Fibroblast of lung (primary cell): ENCODE results near the gene MYO3B. TPM values are rescaled to one million over a fixed set of nuclear protein-coding genes. Genes with fewer than 3 reads are reported as not detected.
"Not testable (repeated sequence)": the region's sequence is repeated elsewhere in the genome, so short reads cannot be mapped to it uniquely, and the experiment has no call there.

Experiments used
- DNase-seq, 2 donors: peaks; one replicate each; pipeline versions ENCODE4 v3.0.0 to v3.0.0-alpha.2; 2010; ENCODE audit warnings: low read depth in 2 of 2
- H2AFZ ChIP-seq: 2 replicates; pipeline ENCODE4 v1.5.1; 2012; ENCODE audit warnings: low read length, control low read depth, inconsistent platforms
- H3K27ac ChIP-seq: 2 replicates; pipeline ENCODE4 v1.5.1; 2011; ENCODE audit warnings: low read length, control low read depth; ENCODE audit not compliant: insufficient read depth
- H3K27me3 ChIP-seq: 2 replicates; pipeline ENCODE4 v1.5.1; 2011; ENCODE audit warnings: mild to moderate bottlenecking, low read length; ENCODE audit not compliant: control insufficient read depth, insufficient read depth
- H3K36me3 ChIP-seq: 2 replicates; pipeline ENCODE4 v1.5.1; 2011; ENCODE audit warnings: low read length; ENCODE audit not compliant: control insufficient read depth, insufficient read depth
- H3K4me1 ChIP-seq: 2 replicates; pipeline ENCODE4 v1.5.1; 2011; ENCODE audit warnings: low read length; ENCODE audit not compliant: control insufficient read depth, insufficient read depth; ENCODE audit errors: extremely low read depth
- H3K4me2 ChIP-seq: 2 replicates; pipeline ENCODE4 v1.5.1; 2011; ENCODE audit warnings: low read length, control low read depth; ENCODE audit not compliant: insufficient read depth; ENCODE audit errors: extremely low read depth
- H3K4me3 ChIP-seq, 4 experiments: fragments of 200-600 bp in 1 of 4; sonication (generic) in 1 of 4; replicated peaks in 1 of 4; 2 replicates each; pipeline ENCODE4 v1.5.1; 2011 to 2016; ENCODE audit warnings: low read length in 4 of 4, low read depth in 3 of 4, mild to moderate bottlenecking in 3 of 4, control low read depth in 2 of 4, inconsistent platforms in 1 of 4, mixed read lengths in 1 of 4; ENCODE audit not compliant: insufficient read depth in 1 of 4; ENCODE audit errors: control extremely low read depth in 1 of 4
- H3K79me2 ChIP-seq: 2 replicates; pipeline ENCODE4 v1.5.1; 2012; ENCODE audit warnings: mild to moderate bottlenecking, low read length, inconsistent platforms; ENCODE audit not compliant: control insufficient read depth, insufficient read depth
- H3K9ac ChIP-seq: 2 replicates; pipeline ENCODE4 v1.5.1; 2011; ENCODE audit warnings: mild to moderate bottlenecking, low read length, control low read depth; ENCODE audit not compliant: insufficient read depth
- H3K9me3 ChIP-seq: 2 replicates; pipeline ENCODE4 v1.5.1; 2012; ENCODE audit warnings: low read depth, low read length; ENCODE audit not compliant: control insufficient read depth, insufficient read depth
- H4K20me1 ChIP-seq: 2 replicates; pipeline ENCODE4 v1.5.1; 2011; ENCODE audit warnings: low read length; ENCODE audit not compliant: control insufficient read depth, insufficient read depth; ENCODE audit errors: extremely low read depth
- CTCF ChIP-seq, 2 donors: IDR thresholded peaks in 1 of 2; conservative IDR thresholded peaks in 1 of 2; 1 replicate in 1 of 2; 2 replicates in 1 of 2; pipeline ENCODE4 v1.5.1; 2011 to 2012; ENCODE audit warnings: low read length in 2 of 2, control low read depth in 1 of 2, inconsistent platforms in 1 of 2, low read depth in 1 of 2, mild to moderate bottlenecking in 1 of 2
- EZH2 ChIP-seq: IDR thresholded peaks from 2 replicates; pipeline ENCODE4 v1.5.1; 2012; ENCODE audit warnings: low read length, control low read depth, mild to moderate bottlenecking; ENCODE audit errors: missing control alignments
- polyA plus RNA-seq, 2 donors: library from polyadenylated mRNA; depleted of rRNA in 1 of 2; stranded (reverse) in 1 of 2; unstranded in 1 of 2; fragments of >200 nt; gene quantifications; 2 replicates each; pipeline ENCODE4 v1.2.1, GENCODE V29; 2011 to 2012; ENCODE audit warnings: missing spikeins in 1 of 2
- total RNA-seq: library from RNA; depleted of rRNA; stranded (reverse); fragments of >200 nt; gene quantifications from 2 replicates; pipeline ENCODE4 v1.2.1, GENCODE V29; 2014

Gene MYO3B
- total and polyA plus RNA-seq, 2 donors (not counting 1 experiment from before 2014, with no cell fraction given): 0.06 to 0.50 TPM

GRCh38 chr2:170207901-170208300 is 30.0 kb downstream of the MYO3B start:
- Histone ChIP-seq H3K27ac (no peak overlapping the region), H3K4me2 (no peak overlapping the region), H3K36me3 (no peaks in the 10 kb centered on the region), H2AFZ (no peak overlapping the region), H3K4me3 (no peak overlapping the region), H3K27me3 (no peaks in the 10 kb centered on the region), H3K9me3 (no peaks in the 10 kb centered on the region), H4K20me1 (no peaks in the 10 kb centered on the region), H3K79me2 (no peaks in the 10 kb centered on the region), H3K9ac (no peak overlapping the region), H3K4me1 (no peaks in the 10 kb centered on the region)
- DNase-seq: no peak
- TF ChIP-seq EZH2 (no peak), CTCF (conservative IDR thresholded peaks at IDR 0.05 in 1 of 2, IDR thresholded peaks at IDR 0.05 in 1 of 2; ENCODE audit: low read depth in 1 of 2, low read length in 2 of 2) (no peak)

DNA sequence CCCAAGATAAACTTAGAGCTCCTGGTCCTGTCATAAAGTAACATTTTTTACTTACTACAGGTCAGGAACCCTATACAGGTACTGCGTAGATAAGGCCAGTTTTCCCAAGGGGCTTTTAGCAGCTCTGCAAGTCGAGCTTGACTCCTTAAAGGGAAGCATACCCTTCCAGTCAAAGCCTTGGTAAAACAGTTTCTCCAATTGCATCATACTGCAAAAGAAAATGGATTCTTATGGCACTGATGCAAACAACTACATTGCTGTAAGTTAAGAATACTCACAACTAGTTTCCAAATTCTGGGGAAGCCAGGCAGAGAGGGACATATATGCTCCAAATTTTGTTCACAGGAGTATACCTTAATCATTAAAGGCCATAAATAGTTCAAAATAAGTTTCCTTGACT is 31.0 kb downstream of the MYO3B start:
- Histone ChIP-seq H4K20me1 (no peaks in the 10 kb centered on the region), H3K4me2 (no peak overlapping the region), H3K9ac (no peak overlapping the region), H3K9me3 (no peaks in the 10 kb centered on the region), H3K79me2 (no peaks in the 10 kb centered on the region), H2AFZ (no peak overlapping the region), H3K27me3 (no peaks in the 10 kb centered on the region), H3K27ac (no peak overlapping the region), H3K4me1 (no peaks in the 10 kb centered on the region), H3K36me3 (no peaks in the 10 kb centered on the region), H3K4me3 (no peak overlapping the region)
- DNase-seq: no peak
- TF ChIP-seq CTCF (conservative IDR thresholded peaks at IDR 0.05 in 1 of 2, IDR thresholded peaks at IDR 0.05 in 1 of 2; ENCODE audit: low read depth in 1 of 2, low read length in 2 of 2): no peak
- TF ChIP-seq EZH2: no peak

- H3K4me1 ChIP-seq: no peaks in the 10 kb centered on the region
- no peaks in the 10 kb centered on the region for H4K20me1 ChIP-seq
- H3K79me2 ChIP-seq: no peaks in the 10 kb centered on the region
- TF ChIP-seq CTCF (conservative IDR thresholded peaks at IDR 0.05 in 1 of 2, IDR thresholded peaks at IDR 0.05 in 1 of 2; ENCODE audit: low read depth in 1 of 2, low read length in 2 of 2): no peak
- TF ChIP-seq EZH2: no peak
- no peak overlapping the region for H3K4me2 ChIP-seq
- no peak for DNase-seq
- no peaks in the 10 kb centered on the region for H3K36me3 ChIP-seq
- no peak overlapping the region for H3K9ac ChIP-seq
- H2AFZ ChIP-seq: no peak overlapping the region
- no peaks in the 10 kb centered on the region for H3K27me3 ChIP-seq
- H3K27ac ChIP-seq: no peak overlapping the region
- no peaks in the 10 kb centered on the region for H3K9me3 ChIP-seq
- H3K4me3 ChIP-seq: no peak overlapping the region
These were observed 34.8 kb downstream of the MYO3B start for GRCh38 chr2:170212625-170213280.

DNA sequence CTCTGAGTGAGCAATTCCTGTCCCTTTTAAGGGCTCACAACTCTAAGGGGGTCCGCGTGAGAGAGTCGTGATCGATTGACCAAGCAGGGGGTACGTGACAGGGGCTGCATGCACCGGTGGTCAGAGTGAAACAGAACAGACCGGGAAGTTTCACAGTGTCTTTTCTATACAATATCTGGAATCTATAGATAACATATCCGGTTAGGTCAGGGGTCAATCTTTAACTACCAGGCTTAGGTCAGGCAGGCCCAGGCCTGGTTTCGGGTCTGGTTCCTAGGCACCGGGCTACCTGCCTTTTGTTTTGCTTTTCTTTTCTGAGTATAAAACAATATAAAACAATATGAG is 35.3 kb downstream of the MYO3B start:
- not testable (repeated sequence) for H4K20me1 ChIP-seq, H2AFZ ChIP-seq, H3K36me3 ChIP-seq, H3K9me3 ChIP-seq, H3K79me2 ChIP-seq, DNase-seq, H3K4me3 ChIP-seq, H3K27ac ChIP-seq, H3K4me1 ChIP-seq, H3K9ac ChIP-seq, H3K27me3 ChIP-seq, H3K4me2 ChIP-seq
